ENCODE data around the gene SBF2.
A peak's percentile ranks its signal among the peaks of the same experiment; 100 is the strongest.

SBF2 gene

GRCh38 chr11:10303558-10304363, 9.7 kb upstream of the SBF2 start:
- TF ChIP-seq EZH2phosphoT487 (IDR thresholded peaks at IDR 0.05; ENCODE audit: borderline replicate concordance, low read length) (peak; percentile 96; the same call in 1 of the 2 replicates), CTCF (IDR thresholded peaks at IDR 0.05; ENCODE audit: low read depth, low read length, poor library complexity, severe bottlenecking) (no peak)
- Histone ChIP-seq H3K36me3 (ENCODE audit: control insufficient read depth, low read length) (no peaks in the 10 kb centered on the region), H3K4me1 (ENCODE audit: control insufficient read depth, low read length) (peaks cover 61% of the 10 kb centered on the region), H4K20me1 (ENCODE audit: control insufficient read depth, insufficient read depth, low read depth, low read length) (no peaks in the 10 kb centered on the region), H3K4me3 (ENCODE audit: low read length) (peak overlapping the region; percentile 69), H3K4me2 (ENCODE audit: low read length) (peak overlapping the region; percentile 65), H3K9me2 (replicated peaks; ENCODE audit: control insufficient read depth, low read length) (no peaks in the 10 kb centered on the region), H3K9me3 (ENCODE audit: control insufficient read depth, insufficient read depth, low read length) (no peaks in the 10 kb centered on the region), H3K27me3 (ENCODE audit: control insufficient read depth, low read length) (peaks cover 75% of the 10 kb centered on the region), H3K27ac (ENCODE audit: low read depth, low read length) (no peak overlapping the region), H3F3A (ENCODE audit: control insufficient read depth, insufficient read depth) (peaks cover 4% of the 10 kb centered on the region; the same call in 1 of the 2 replicates), H3K79me2 (ENCODE audit: control insufficient read depth, low read length) (no peaks in the 10 kb centered on the region)

GRCh38 chr11:10302744-10303557, 8.9 kb upstream of the SBF2 start:
- TF ChIP-seq EZH2phosphoT487 (IDR thresholded peaks at IDR 0.05; ENCODE audit: borderline replicate concordance, low read length), result no peak
- TF ChIP-seq CTCF (IDR thresholded peaks at IDR 0.05; ENCODE audit: low read depth, low read length, poor library complexity, severe bottlenecking), result no peak
- Histone ChIP-seq H3K4me1 (ENCODE audit: control insufficient read depth, low read length) (peaks cover 54% of the 10 kb centered on the region), H3K4me3 (ENCODE audit: low read length) (peak overlapping the region; percentile 69), H3K27ac (ENCODE audit: low read depth, low read length) (no peak overlapping the region), H4K20me1 (ENCODE audit: control insufficient read depth, insufficient read depth, low read depth, low read length) (no peaks in the 10 kb centered on the region), H3K79me2 (ENCODE audit: control insufficient read depth, low read length) (no peaks in the 10 kb centered on the region), H3K27me3 (ENCODE audit: control insufficient read depth, low read length) (peaks cover 73% of the 10 kb centered on the region), H3K9me2 (replicated peaks; ENCODE audit: control insufficient read depth, low read length) (no peaks in the 10 kb centered on the region), H3K9me3 (ENCODE audit: control insufficient read depth, insufficient read depth, low read length) (no peaks in the 10 kb centered on the region), H3F3A (ENCODE audit: control insufficient read depth, insufficient read depth) (peaks cover 4% of the 10 kb centered on the region; the same call in 1 of the 2 replicates), H3K36me3 (ENCODE audit: control insufficient read depth, low read length) (no peaks in the 10 kb centered on the region), H3K4me2 (ENCODE audit: low read length) (peak overlapping the region; percentile 65)

GRCh38 chr11:10302359-10302743, 8.3 kb upstream of the SBF2 start:
- Histone ChIP-seq H3F3A (ENCODE audit: control insufficient read depth, insufficient read depth) (peaks cover 6% of the 10 kb centered on the region; the same call in 1 of the 2 replicates), H3K36me3 (ENCODE audit: control insufficient read depth, low read length) (no peaks in the 10 kb centered on the region), H3K4me1 (ENCODE audit: control insufficient read depth, low read length) (peaks cover 48% of the 10 kb centered on the region), H3K9me2 (replicated peaks; ENCODE audit: control insufficient read depth, low read length) (no peaks in the 10 kb centered on the region), H3K4me3 (ENCODE audit: low read length) (peak overlapping the region; percentile 69; the same call in 1 of the 2 replicates), H3K27me3 (ENCODE audit: control insufficient read depth, low read length) (peaks cover 74% of the 10 kb centered on the region), H4K20me1 (ENCODE audit: control insufficient read depth, insufficient read depth, low read depth, low read length) (no peaks in the 10 kb centered on the region), H3K27ac (ENCODE audit: low read depth, low read length) (no peak overlapping the region), H3K4me2 (ENCODE audit: low read length) (peak overlapping the region; percentile 65), H3K9me3 (ENCODE audit: control insufficient read depth, insufficient read depth, low read length) (no peaks in the 10 kb centered on the region), H3K79me2 (ENCODE audit: control insufficient read depth, low read length) (no peaks in the 10 kb centered on the region)
- no peak for TF ChIP-seq CTCF (IDR thresholded peaks at IDR 0.05; ENCODE audit: low read depth, low read length, poor library complexity, severe bottlenecking)
